GM19239 (cell line): Measurements from ENCODE around the gene IL10RB.
"Not testable (repeated sequence)": the region's sequence is repeated elsewhere in the genome, so short reads cannot be mapped to it uniquely, and the experiment has no call there.

Experiments used
- DNase-seq: peaks from one replicate; pipeline ENCODE4 v3.0.0; 2011; ENCODE audit warnings: low spot score; ENCODE audit not compliant: insufficient read length
- FAIRE-seq: peaks from 2 replicates; lab custom pipeline; 2011; peaks lifted over from hg19 to GRCh38; lab: Jason Lieb, UNC

Gene IL10RB

DNA sequence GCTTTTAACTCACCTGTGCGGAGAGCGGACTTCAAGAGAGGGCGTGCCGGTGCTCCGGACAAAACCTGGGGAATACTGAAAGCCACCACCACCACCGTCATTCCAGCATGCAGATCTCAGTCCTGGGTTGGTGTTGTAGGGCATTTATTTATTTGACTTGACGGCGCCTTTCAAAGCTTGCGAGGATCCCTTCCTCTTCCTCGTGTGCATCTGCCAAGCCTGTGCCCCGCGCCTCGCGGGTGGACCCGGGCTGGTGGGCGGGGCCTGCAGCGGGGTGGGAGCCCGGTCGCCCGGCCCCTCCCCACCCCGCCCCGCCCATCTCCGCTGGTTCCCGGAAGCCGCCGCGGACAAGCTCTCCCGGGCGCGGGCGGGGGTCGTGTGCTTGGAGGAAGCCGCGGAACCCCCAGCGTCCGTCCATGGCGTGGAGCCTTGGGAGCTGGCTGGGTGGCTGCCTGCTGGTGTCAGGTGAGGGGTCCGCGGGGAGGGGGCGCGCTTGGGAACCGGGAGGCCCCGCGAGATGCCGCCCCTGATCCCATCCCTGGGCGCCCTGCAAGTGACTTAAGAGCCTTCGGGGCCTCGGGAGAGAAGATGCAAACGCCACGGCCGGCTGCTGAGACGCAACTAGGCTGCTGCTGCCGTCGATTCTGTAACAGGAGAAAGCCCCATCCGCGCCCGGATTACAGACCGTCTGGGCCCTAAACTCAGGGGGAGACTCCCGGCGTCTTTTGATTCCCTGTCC lies at the start of gene IL10RB:
Gene IL10RB, plus strand, starts transcription at position 318 of the 739 bp plus-strand sequence. Its CDS starts 99 bp downstream, at position 417.
- peak; percentile 31 for FAIRE-seq
- DNase-seq = peak; percentile 63

DNA sequence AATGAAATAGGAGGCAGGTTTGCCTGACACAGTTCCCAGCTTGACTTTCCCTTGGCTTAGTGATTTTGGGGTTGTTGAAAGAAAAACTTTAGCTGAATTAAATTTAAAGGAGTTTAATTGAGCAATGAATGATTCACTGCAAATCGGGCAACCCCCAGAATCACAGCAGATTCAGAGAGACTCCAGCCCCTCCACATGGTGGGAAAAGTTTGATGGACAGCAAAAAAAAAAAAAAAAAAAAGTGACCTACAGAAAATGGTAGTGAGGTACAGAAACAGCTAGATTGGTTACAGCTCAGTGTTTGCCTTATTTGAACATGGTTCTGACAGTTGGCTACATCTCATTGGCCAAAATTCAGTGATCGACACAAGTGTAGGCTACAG lies 49.0 kb upstream of the IL10RB start:
- no peak for FAIRE-seq
- no peak for DNase-seq

DNA sequence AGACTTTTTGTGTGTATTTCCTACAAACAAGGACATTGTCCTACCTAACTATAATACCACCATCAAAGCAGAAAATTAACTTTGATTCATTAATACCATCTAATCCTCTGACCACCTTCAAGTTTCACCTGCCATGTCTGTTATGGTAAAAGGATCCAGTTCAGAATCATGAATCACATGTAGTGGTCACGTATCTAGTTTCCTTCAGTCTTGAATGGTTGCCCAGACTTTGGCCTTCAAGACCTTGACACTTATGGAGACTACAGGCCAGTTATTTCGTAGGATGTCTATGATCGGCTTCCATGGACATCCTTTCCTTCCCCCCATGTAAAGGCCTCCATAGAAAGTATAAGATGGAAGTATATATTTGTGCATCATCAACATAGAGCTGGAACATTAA lies 46.9 kb upstream of the IL10RB start:
- FAIRE-seq (no peak), DNase-seq (no peak)

DNA sequence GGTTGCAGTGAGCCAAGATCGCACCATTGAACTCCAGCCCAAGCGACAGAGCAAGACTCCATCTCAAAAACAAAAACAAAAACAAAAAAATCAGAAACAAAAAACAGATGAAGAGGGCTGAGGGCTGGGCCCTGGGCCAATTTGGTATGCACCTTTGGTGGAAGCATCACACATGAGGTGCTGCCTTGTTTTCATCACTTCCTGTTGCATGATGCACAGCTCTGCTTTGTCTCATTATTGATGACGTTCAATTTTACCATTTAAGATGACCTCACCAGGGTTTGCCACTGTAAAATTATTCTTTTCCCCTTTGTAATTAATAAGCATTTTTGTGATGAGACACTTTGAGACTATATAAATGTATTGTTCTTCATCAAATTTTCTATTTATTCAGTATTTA lies 46.2 kb upstream of the IL10RB start:
- FAIRE-seq (no peak), DNase-seq (no peak)

DNA sequence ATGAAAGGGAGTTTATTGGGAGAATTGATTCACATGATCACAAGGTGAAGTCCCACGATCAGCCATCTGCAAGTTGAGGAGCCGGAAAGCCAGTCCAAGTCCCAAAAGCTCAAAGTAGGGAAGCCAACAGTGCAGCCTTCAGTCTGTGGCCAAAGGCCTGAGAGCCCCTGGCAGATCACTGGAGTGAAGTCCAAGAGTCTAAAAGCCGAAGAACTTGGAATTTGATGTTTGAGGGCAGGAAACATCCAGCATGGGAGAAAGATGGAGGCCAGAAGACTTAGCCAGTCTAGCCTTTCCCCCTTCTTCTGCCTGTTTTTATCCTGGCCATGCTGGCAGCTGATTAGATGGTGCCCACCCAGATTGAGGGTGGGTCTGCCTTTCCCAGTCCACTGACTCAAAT lies 40.8 kb upstream of the IL10RB start:
- FAIRE-seq = not testable (repeated sequence)

DNA sequence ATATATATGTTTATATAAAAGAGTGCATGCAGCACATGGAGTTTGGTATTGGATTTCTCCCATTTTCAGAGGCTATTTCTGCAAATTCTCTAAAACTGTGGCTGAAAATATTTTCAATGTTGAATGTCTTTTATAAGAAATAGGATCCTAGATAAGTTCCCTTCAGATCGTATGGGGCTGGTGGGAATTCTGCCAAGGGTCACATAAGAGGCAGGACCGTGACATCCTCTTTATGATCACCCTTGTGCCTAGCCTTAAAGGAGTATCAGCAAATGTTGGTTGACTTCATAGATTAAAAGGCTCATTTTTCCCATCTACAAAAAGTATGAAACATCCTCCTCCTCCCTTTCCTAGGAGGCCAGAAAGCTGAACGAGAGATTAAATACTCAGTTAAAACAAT lies 37.7 kb upstream of the IL10RB start:
- FAIRE-seq (no peak), DNase-seq (no peak)

More for the DNA sequence above, 40.8 kb upstream of the IL10RB start:
- DNase-seq = not testable (repeated sequence)

DNA sequence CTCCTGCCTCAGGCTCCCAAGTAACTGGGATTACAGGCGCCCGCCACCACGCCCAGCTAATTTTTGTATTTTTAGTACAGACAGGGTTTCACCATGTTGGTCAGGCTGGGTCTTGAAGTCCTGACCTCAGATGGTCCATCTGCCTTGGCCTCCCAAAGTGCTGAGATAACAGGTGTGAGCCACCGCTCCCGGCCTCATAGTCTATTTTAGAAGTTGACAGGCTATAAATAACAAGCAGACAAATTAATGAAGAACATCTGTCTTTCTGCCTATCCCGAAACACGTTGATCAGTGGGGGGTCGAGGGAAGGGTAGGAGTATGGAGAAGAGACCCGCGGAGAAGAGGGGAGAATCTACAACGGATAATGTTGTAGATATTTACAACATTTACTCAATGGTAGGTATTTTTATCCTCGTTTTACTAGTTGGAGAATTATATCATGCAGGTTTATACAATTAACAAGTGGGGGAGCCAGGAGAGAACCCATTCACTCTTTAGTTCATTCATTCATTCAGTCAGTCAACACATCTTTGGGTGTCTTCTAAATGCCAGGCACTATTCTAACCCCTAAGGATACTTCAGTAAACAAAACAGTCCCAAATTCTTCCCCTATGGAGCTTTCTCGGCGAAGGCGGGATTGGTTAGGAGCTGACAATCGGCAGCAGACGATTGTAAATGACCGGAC lies 36.9 kb upstream of the IL10RB start:
- DNase-seq (no peak), FAIRE-seq (no peak)

DNA sequence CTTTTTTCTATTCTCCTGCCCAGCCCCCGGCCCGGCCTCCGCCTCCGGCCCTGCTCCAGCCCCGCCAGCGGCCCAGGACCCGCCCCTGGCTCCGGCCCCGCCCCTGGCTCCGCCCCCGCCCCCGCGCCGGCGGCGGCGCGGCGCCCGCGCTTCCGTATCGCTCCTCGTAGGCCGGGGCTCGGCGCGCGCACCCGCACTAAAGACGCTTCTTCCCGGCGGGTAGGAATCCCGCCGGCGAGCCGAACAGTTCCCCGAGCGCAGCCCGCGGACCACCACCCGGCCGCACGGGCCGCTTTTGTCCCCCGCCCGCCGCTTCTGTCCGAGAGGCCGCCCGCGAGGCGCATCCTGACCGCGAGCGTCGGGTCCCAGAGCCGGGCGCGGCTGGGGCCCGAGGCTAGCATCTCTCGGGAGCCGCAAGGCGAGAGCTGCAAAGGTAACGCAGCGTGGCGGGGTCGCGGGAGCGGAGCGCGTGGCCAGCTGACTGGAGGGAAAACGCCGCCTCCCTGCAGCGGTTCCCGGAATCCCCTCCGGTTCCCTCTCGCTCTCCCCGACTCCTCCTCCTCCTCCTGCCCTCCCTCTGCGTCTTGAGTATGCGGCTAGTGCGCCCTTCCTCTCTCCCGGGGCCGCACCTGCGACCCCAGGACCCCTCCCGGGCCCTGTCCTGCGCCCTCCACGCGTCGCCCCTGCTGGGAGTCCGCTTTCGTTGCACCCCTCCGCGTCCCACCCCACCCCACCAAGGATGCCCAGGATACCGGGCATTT lies 36.2 kb upstream of the IL10RB start, which contains the start of gene IFNAR2:
Gene IFNAR2, plus strand, starts transcription at position 155 of the 761 bp plus-strand sequence. CDS start 11,985 bp downstream, outside the sequence.
- DNase-seq = peak; percentile 73
- peak; percentile 76 for FAIRE-seq

DNA sequence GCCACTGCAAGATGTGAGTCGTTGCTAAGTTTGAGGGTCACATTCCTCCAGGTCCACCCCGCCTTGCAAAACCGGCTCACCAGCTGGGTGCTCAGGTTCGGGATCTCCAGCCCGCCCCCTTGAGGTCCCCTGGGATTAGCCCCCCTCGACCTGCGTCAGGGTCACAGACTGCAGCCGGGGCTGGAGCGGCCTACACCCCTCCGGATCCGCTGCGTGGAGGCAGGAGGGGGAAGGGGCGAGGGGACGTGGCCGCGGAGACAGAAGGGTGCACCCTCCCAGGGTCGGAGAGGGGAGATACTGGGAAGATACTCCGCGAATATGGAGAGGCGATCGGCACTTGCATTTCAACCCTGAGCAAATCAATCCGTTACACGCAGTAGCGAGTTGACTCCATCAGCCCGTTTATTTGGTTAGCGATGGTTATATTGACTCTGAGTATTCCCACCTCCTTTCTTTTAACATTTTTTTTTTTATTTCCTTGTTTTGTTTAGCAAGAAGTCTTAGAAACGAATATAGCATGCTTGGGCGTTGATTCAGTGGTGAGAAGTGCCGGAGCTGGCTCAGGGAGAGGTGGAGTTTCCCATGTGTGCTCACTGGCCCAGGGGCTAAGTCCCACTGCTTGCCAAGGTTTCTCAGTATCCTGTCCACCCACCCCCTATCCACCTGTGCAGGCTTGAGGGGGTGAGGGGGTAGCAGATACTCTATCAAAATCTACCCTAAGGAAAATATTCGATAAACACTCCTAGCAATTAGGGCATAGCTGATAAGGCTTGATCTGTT lies 35.4 kb upstream of the IL10RB start:
- FAIRE-seq (peak; percentile 92), DNase-seq (peak; percentile 50)

DNA sequence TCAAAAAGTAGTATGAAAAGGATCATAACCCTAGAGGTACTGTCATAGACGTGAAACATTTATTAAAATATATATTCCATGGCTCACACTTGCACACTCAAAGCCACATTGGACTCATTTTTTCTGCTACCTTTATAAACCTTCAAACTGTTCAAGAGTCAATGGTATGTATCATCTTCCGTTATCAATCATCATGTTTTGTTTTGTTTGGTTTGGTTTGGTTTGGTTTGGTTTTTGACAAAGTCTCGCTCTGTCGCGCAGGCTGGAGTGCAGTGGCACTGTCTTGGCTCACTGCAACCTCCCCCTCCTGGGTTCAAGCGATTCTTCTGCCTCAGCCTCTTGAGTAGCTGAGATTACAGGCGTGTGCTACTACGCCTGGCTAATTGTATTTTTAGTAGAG lies 34.6 kb upstream of the IL10RB start:
- FAIRE-seq = peak; percentile 59

DNA sequence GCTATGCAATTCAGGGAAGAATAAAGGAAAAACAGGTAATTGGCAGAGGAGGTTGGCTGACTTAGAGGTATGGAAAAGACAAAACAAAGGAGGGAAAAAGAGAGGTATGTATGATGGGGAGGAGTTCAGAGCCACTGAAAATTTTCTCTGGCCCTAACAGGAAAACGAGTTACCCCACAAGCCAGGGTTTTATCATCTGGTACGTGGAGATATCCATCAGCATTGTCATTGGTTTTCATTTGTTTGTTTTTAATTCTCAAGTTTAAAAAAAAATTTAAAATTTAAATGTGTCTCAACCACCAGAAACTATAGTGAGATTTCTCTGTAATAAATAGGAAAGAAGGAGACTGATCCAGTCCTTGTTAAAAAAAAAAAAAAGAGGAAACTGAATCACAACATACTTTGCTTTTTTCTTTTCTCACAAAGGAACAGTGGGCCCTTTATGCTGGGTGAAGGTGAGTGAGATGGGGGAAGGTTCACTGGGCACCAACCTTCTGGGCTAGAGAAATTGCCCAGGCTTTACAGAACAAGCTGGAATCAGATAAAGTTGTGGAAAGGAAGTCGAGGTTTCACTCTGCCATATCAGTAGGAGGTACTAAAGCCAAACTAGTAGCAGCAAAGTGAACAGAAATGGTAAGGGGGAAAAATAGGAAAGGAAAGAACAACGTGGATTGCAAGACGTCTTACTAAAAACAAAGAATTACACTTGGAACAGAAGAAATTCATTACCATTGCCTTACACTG lies 33.7 kb upstream of the IL10RB start:
- no peak for DNase-seq
- peak; percentile 54 for FAIRE-seq

More for the DNA sequence above, 34.6 kb upstream of the IL10RB start:
- DNase-seq = no peak

DNA sequence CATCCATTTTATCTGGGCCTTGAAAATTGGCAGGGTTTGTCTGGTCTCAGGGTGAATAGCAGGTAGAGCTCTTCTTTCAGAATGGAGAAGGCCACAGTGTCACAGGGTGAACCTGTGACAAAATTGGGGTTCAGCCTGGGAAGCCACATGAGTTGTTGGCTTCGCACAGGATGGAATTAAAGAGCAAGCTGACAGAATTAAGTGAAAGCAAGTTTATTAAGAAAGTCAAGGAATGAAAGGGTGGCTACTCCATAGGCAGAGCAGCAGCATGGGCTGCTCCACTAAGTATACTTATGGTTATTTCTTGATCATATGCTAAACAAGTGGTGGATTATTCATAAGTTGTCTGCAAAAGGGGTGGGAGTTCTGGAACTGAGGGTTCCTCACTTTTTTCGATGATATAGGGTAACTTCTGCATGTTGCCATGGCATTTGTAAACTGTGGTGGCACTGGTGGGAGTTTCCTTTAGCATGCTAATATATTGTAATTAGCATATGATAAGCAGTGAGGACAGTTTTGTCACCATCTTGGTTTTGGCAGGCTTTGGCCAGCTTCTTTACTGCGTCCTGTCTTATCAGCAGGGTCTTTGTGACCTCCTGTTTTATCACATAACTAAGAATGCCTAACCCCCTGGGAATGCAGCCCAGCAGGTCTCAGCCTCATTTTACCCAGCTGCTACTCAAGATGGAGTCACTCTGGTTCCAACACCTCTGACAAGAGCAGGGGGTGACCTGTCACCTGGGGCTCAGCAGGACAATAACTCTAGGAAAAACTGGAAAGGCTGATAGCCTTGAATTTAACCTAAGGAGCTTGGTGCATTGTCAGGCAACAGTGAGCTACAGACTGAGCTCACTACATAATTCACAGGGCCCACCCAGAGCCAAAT lies 31.3 kb upstream of the IL10RB start:
- FAIRE-seq (no peak), DNase-seq (no peak)

DNA sequence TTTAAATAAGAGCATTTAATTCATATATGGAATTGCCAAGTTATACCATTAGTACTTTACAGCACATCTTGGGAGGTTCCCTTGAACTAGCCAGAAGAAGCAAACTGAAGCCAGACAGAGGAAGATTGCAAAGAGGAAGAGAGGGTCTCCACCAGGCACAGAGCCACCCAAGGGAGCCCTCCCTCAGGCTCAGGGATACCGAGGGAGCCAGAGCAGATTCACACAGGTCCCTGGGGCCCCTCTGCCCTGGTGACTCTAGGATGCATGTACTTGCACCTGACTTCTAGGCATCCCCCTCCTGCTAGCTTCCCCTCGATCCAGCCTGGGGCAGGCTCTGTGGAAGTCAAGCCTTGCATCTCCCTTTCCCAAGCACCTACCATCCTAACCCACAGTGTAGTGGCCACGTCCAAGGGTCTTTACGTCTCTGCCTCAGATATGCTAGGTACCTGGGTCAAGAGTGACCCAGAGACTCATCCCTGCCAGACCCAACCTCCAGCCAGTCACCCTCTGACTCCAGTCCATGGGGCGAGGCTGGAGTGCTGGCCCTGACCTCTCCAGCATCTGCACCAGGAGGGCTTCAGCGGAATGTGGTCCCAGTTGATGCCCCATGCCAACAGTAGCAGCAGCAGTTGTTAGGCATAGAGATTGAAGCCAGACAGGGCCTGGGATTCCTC lies 30.0 kb upstream of the IL10RB start:
- DNase-seq (no peak), FAIRE-seq (no peak)

DNA sequence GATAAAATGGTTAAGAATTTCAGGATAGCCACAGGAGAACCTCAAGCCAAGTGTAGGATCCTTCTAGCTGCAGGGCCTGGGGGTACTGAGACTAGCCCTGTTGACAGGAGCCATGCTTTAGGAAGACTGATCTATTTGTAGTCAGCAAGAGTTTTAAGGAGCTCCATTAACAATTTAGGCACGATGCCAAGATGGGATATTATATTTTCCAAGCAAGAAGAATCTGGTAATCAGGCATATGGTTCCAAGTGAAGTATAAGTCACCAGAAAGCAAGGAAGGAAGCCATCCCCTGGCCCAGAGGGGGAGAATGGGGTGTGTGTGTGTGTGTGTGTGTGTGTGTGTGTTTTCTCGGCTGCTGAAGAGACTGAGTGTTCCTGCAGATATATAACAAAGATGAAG lies 29.4 kb upstream of the IL10RB start:
- FAIRE-seq (no peak), DNase-seq (no peak)

DNA sequence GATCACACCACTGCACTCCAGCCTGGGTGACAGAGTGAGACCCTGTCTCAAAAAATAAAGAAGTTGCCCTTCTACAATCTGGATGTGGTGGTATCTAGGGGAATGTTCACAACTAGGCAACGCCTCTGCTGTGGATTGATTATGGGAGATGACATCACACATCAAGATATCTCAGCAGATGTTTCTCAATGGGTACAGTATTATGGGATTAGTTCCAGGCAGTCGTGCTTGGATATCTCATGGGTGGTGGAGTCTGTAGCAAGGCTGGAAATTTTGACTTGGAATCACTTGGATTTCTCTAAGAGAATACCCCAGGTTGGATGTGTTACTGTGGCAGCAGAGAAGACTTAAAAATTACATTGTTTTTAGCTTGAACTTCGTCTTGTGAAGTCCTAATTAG lies 28.7 kb upstream of the IL10RB start:
- FAIRE-seq (peak; percentile 53), DNase-seq (no peak)

DNA sequence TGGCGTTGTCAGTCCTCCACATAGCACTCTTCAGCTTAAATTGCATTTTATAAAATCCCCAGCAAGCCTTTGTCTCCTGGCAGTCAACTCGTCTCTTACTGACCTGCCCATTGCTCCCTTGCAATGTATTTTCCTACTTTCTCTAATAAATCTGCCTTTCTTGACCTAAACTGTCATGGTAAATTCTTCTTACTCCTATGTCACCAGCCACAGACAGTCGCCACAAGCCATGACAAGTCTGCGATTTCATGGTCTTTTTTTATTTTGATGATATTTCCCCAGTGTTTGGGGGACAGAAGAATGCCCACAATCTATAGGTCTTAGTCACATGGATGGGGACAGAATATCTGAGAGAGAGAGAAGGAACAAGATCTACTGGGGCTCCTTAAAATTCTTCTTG lies 28.0 kb upstream of the IL10RB start:
- DNase-seq = no peak

DNA sequence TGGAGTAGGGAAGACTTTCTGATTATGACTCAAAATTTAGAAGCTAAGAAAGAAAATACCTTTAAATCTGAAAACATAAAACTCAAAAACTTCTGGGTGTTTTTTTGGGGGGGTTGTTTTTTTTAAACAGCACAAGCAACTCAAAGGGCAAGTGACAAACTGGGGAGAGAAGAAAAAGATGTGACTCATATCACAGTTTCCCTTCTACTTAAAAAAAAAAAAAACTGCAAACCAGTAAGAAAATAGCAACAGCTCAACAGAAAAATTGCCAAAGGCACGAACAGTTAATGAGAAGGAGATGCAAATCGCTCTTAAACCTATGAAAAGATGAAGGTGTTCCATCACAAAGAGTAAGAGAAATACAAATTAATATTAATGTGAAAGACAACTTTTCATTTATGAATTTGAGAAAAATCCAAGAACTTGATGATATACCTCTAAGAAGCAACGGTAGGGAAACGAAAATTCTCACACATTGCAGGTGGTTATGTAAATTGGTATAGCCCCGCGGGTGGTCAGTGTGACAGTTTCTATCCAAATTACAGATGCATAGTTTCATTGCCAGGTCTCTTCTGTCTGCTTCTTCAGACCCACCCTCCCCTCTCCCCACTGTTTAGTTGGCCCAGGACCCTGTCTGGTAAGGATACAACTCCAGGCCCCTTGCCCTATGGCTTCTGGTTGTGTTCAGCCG lies 27.5 kb upstream of the IL10RB start:
- DNase-seq (peak; percentile 53), FAIRE-seq (peak; percentile 90)

More for the DNA sequence above, 28.0 kb upstream of the IL10RB start:
- FAIRE-seq = no peak
